NCI-H2107 treated with DMSO at 0.1 percent for 48 hours (cell line): Measurements from ENCODE around the gene GABRR3.

Experiments used
- DNase-seq: peaks from one replicate; lab custom pipeline; 2025; ENCODE audit not compliant: unreplicated experiment; lab: John Stamatoyannopoulos, UW

GABRR3 gene

DNA sequence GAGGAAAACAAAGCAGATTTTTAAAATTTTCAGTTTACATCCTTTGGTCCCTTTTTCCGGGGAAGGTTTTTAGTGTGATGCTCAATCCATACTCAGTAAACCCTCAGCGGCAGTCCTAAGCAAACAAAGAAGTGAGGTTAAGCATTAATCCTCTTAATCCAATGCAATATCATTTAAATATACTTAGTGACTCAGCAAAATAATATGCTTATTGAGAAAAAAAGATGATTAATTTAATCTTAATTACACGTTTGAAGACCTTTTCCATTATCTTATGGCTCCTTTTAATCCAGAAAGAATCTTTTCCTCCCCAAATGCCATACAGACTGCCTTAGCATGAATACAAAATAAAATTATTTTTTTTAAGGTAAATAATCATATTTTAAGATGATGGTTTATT, at the start of gene GABRR3:
Gene GABRR3, minus strand, starts transcription at position 108 of the 400 bp plus-strand sequence. CDS start 328 bp downstream, outside the sequence.
- DNase-seq = no peak

DNA sequence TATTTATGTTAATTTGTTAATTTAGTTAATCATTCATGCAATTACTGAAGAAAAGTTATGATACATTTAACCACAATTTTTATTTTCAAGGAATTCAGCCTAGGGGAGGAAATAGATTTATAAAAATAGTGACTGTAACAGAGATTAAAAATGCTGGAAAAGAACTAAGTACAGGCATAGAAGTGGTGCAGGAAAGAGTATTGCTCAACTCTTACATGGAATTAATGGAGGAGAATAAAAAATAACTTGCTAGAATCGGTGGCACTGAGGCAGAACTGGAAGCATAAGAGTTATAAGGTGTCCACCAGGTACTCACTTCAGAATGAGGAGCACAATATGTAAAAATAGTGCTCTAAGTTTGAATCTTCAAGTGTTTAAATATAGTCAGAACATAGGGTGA, 38.4 kb upstream of the GABRR3 start:
- no peak for DNase-seq

DNA sequence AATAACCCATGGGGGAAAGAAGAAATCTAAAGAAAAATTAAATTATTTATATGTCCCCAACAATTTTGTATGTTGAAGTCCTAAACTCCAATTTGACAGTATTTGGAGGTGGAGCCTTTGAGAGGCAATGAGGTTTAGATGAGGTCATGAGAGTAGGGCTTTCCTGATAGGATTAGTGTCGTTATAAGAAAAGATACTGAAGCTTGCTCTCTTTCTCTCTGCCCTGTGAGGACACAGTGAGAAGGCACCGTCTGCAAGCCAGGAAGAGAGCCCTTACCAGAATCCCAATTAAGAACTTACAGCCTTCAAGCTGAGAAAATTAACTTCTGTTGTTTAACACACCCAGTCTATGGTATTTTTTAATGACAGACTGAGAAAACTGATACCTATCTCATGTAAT, 35.7 kb upstream of the GABRR3 start:
- DNase-seq = no peak

DNA sequence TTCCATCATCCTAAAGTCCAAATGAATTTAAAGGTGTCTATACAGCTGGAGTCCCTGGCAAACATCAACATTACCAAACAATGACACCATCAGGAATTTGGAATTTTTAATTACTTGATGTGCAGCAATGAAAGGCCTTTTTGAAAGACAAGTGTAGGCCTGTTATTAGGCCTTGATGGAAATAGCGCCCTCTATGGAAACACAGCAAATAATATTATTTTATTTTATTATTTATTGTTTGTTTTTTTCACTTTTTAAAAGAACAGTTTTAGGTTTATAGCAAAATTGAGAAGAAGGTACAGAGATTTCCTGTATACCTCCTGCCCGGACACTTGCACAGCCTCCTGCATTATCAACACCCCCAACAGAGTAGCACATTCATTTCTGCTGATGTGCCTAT, 33.7 kb upstream of the GABRR3 start:
- no peak for DNase-seq

DNA sequence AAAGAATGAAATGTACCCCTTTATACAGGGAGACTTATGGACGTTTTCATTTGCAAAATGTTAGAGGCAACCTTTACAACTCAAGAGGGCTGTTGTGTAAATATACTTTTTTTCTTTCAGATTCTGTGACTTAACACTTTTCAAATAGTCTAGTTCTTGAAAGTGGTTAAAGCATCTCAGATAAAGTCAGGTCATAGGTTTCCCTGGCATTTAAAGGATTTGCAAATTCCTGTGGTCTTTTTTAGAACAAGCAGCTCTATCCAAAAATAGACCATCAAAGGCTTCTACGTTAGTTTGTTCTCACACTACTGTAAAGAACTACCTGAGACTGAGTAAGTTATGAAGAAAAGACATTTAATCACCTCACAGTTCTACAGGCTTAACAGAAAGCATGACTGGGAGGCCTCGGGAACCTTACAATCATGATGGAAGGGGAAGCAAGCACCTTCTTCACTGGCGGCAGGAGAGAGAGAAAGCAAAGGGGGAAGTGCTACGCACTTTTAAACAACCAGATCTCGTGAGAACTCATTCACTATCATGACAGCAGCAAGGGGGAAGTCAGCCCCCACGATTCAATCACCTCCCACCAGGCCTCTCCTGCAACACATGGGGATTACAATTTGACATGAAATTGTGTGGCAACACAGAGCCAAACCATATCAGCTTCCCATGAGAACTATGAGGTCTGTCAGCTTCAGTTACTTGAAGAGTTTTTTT, 23.3 kb upstream of the GABRR3 start:
- DNase-seq = no peak

DNA sequence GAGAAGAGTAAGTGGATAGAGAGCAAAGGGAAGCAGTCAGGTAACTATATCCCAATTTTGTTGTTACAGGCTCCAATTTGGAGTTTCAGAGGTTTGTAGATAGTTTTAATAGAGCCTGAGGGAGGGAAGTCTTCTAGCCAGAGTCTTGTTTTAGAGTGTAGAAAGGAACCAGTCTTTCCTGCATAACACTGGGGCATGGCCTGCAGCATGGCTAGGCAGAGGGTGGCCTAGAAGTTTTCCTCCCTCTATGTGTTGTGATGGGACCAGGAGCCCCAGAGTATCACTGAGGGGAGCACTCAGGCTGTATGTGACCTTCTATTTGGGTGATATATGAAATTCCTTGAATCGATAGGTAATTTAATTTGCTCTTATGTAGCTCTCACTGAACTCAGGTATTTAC, 22.5 kb upstream of the GABRR3 start:
- DNase-seq = no peak

DNA sequence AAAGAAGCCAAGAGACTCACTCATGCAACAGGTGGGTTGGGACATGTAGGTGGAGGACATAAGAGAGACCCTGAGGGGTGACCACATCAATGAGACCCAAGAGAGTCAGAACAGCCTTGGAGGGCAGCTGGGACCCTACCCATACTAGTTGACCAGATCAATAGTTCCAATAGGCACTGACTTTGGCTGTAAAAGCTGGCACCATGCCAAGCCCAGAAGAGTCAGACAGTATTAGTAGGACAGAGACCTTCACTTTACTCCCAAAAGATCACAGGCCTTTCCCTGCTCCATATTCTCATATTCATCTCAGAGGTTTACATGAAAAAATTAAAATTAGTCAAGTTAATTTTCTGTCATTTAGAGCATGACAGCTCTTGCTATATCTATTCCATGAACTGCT, 20.9 kb upstream of the GABRR3 start:
- no peak for DNase-seq

DNA sequence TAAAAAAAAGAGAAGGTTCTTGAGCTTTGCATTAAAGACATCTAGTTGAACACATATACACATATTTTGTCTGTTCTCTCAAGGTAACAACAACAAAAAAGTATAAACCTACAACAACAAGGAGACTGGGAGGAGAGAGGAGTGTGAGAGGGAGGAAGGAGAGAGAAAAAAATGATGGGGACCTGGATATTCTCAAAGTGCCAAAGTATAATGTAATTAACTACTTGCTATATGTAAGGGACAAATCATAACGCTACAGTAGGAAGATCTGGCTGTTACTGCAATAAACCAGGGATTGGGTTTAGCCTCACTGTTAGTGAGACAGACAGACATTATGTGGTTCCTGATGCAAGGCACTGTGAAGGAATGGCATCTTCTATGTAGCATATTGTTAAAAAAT, 14.2 kb upstream of the GABRR3 start:
- DNase-seq = no peak

DNA sequence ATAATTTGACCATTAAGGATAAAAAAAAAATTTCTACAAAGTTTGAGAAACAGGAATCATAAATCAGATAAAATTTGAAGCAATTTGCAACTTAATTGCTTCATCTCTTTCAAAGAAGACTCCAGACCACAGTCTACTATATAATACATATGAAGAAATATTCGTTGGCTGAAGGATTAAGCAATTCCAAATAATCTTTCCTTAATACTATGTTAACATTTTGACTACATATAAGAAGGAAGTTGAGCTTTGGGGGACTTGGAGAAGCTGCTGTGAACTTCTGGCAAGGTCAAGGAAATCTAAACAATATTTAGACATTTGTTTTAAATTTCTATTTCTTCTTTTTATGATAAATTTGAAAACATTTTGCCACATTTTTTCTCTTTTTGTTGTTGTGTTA, 13.5 kb upstream of the GABRR3 start:
- DNase-seq = no peak

DNA sequence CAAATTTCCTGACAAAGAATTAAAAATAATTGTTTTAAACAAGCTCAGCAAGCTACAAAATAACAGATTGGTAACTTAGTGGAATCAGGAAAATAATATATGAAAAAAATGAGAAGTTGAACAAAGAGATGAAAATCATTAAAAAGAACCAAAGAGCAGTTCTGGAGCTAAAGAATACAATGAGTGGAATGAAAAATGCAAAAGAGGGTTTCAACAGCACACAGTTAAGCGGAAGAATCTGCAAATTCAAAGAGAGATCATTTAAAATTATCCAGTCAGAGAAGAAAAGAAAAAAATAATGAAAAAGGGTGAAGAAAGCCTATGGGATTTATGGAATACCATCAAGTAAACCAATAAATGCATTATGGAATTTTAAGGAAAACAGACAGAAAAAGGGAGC, 6.2 kb upstream of the GABRR3 start:
- no peak for DNase-seq

DNA sequence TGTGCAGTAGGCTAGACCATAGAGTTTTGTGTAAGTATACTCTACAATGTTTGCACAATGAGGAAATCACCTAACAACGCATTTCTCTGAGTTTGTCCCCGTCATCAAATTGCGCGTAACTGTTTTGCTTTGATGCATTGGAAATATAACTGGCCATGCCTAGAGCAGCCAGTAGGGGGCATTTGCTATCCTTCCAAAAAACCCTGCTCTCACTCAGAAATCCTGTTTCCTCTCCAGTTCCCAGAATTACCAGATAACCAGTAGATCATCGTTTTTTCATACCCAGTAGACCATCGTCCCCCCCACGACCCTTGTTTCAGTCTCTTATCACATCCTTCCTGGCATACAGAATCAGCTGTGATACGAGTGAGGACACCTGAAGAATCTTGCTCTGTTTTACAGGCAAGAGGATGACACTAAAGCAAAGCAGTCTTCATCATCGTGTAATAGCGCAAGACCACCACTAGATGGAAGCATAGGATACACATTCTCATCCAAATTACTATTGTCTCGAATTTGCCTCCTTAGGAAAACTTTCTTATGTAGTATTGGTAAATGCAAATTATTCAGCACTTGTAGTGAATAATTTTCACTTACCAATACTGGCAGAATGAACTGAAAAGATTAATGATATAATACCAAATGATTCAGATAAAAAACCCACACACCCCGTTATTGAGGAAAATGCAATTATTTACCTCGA, 4.4 kb upstream of the GABRR3 start:
- DNase-seq = peak; percentile 95

DNA sequence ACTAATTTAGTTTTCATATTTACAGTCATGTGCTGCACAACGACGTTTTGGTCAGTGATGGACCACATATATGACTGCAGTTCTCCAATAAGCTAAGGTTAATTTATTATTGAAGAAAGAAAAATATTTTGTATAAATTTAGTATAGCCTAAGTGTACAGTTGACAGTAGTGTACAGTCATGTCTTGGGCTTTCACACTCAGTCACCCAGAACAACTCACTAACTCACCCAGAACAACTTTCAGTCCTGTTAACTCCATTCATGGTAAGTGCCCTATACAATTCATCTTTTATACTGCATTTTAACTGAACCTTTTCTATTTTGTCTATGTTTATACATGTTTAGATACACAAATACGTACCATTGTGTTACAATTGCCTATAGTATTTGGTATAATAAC, 3.8 kb upstream of the GABRR3 start:
- no peak for DNase-seq

DNA sequence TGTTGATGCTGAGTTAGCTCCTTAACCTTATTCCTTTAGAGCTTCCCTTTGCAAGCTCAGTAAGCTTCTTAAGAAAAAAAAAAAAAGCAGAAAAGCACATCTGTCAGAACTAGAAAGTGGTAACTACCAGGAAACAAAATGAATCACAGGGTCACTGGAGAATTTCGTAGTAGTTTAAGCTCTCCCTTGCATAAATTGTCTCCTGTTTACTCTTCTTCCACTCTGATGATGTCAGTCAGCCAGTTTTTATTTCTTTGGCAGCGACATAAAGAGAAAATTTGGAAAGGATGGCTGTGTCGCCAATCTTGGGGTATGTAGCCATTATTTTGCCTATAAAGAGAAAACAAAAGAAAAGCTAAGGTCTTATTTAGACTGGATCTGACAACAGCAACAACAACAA, 3.2 kb upstream of the GABRR3 start:
- DNase-seq = no peak

DNA sequence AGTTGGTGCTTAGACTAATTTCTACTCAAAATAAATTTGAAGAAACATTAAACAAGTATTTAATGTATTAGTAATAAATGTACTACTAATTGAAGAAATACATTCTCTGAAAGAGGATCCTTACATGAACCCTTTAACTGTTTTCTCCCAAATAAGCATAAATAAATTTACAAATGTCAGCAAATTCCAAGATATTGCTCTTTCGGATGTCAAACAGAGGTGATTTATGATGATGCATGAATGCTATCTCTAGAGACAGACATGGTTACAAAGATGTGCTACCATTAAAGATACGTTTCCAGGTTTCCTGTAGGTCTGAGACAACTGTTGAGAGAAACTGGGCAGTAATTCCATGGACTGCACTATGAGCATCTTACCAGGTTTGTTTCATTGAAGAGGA, 629 bp downstream of the GABRR3 start:
- DNase-seq = no peak

DNA sequence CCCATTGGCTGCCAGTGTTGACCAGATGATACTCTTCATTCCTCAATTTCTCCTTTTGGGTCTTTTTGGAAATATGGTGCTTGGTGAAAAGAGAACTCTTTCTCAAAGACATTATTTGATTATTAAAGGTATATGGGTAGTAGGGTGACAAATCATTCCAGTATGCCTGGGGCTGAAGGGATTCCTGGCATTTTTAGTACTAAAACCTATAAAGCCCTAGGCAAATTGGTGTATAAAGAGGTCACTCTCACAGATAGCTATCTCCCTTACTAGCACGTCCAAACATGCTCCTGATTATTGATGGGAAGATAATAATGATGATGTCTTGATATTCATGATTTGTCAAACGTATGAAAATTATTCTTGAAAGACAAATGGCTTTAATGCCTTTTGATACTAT, 1.1 kb downstream of the GABRR3 start:
- DNase-seq = no peak

DNA sequence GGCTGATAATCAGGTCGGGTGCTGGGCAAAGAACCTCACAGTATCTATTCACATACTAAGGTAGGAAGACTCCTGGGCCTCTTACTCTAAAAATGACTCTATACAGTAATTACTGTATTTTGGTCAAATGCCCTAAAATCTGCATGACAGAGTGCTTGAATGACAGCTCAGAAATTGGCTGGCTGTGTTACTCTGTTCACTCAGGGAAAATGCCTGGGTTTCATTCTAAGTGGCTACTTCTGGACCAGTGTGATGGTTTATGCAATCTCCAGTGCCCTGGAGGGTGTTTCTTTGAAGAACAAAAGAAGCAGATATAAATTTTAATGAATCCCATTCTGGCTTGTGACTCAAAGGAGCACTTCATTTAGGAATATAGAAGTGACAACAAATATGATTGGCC, 2.2 kb downstream of the GABRR3 start:
- no peak for DNase-seq

DNA sequence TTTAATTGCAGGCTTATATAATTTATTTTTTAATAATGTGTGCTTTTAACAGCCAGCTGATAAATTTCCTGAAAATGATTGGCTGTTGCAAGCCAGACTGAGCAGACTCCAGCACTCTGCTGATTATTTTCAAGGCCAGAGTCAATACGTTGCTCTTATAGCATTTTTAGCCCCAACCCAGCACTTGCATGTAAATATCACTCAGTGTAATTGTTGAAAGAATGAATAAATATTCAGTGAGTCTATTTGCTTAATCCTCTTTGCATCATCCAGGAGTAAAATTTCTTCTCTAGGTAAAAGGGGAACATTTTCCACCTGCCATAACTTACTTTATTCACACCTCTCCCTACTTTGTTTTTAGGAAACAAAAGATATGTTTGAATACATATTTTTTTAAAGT, 2.9 kb downstream of the GABRR3 start:
- DNase-seq = no peak

DNA sequence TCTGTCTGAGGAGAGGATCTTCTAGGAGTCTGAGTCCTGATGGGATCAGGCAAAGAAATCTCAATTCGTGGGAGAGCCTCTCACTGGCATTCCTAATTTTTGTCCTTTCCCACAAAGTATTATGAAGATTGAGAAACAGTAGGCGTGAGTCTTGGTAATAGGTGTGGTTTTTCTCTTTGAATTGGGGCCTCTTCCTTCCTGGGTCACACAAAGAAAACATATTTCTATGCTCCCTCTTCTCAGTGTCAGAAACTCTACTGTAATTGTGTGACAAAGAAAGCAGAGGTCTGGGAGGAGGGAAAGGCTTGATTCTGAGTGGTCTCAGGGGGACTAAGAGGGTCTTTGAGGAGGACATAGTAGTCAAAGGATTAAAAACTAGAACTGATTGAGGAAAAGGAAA, 6.0 kb downstream of the GABRR3 start:
- no peak for DNase-seq

DNA sequence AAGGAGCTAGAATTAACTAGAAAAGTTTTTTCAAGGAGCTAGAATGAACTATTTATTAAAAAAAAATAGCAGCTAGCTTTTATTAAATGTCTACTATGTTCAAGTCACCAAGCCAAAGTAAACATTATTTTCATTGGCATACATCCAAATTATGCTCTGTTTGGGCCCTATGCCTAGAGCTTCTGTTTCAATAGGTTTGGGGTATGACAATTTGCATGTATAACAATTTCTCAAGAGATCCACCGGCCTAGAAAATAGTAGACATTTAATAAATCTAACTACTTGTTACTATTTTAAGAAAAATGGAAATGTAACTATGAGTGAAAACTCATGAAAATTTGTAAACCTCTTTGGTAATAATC, 8.0 kb downstream of the GABRR3 start:
- DNase-seq = no peak

DNA sequence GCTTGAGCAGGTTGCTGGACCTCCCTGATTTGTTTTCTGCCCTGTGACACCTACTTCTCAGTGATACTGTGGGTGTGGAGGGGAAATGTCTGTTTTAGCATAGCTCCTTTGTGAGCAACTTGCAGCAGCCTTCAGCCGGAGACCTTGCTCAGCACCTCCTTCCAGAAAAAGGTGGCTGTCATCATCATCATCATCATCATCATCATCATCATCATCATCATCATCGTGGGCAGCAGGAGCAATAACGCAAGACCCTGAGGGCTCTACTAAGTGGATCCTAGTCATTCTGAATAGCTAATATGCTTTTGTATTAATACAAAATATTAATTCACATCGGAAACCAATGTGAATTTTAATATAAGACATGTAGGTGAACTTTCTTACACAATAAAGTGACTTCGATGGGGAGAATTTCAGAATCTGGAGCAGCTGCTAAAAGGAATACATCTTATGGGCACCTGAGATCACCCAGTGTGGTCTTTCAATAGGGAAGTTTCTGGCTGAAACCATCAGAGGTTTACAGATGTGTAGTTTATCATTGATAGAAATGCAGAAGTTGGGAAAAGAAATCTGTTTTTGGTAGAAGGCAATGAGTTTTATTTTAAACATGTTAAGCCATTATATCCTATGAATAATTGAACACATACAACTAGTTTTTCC, 8.6 kb downstream of the GABRR3 start:
- no peak for DNase-seq

DNA sequence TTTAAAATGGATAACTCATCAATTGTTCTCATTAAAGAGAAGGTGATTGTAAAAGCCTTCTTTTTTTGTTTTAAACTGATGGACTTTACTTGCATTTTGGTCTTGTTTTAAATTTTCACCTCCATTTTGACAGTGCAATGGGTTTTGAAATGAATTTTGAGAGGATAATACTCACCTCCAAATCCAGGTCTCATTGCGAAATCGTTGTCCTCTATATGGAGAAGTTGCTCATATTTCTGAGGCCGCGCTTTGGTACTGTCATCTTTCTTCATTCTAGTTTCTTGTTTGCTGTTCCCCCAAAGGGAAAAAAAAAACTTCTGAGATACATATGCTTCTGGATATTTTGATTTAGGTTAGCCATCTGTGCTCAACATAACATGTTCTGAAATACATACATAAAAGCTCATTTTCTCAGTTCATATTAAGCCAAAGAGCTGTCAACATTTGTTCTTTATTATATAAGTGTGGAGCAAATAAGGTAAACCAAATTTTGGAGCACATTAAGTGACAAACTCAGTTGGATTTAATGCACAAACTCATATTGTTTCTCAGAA, 9.6 kb downstream of the GABRR3 start:
- DNase-seq = no peak
